Prostate gland (tissue), 2 donors: ENCODE data around the gene S100A5.
A peak's percentile ranks its signal among the peaks of the same experiment; 100 is the strongest.

ENCODE experiments used
- POLR2A ChIP-seq: fragments of 450-650 bp; IDR thresholded peaks from one replicate; pipeline ENCODE4 v1.6.1; 2016; ENCODE audit warnings: antibody characterized with exemption, mild to moderate bottlenecking
- POLR2AphosphoS5 ChIP-seq: sonication (generic); formaldehyde crosslinking; IDR thresholded peaks from one replicate; pipeline ENCODE4 v1.6.1; 2017; ENCODE audit warnings: antibody characterized with exemption
- TF ChIP-seq, protein P1 (sequence below), 4 experiments: fragments of 200-600 bp in 2 of 4; fragments of 450-650 bp in 2 of 4; sonication (generic) in 2 of 4; IDR thresholded peaks; 1 replicate in 3 of 4; 2 replicates in 1 of 4; pipeline ENCODE4 v1.5.1; 2016 to 2019; ENCODE audit warnings: antibody characterized with exemption in 4 of 4, mild to moderate bottlenecking in 2 of 4, moderate library complexity in 2 of 4

DNA sequence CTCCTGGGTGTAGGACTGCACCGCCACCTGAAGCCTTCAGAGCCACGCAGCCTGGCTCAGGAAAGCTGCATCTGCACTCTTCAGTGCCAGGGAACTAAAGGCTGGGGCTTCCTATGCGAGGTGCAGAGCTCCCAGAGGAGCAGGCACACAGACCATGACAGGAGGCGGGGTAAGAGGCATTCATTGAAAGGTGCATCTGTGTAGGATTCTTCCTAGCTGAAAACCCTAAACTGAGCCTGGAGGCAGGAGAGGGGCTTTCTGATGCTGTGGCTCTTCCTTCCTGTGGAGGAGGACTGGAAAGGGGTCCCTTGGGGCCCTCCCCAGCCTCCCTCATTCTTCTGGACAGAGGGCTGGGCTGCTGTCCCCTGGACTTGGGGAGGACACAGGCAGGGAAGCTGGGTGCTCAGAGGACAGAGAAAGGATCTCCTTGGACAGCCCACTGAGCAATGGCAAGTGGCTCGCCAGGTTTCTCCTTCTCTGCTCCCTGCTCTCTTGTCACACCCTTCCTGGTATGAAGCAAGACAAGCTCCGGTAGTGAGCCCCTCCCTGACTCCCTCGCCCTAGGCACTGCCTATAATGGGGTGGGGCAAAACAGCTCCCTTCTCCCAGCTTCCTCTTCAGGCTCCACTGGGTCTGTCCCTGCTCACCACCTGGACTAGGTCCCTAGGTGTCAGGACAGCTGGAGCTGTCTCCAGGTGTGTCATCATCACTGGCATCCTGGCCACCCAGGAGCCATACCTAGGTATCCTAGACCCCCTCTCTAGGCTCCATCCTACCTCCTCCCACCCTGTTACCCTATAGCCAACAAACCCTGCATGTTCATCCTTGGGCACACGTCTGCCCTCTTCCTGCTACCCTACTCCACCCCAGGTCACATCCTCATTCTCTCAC is 25.0 kb downstream of the S100A5 start:
- TF ChIP-seq, protein P1, sequence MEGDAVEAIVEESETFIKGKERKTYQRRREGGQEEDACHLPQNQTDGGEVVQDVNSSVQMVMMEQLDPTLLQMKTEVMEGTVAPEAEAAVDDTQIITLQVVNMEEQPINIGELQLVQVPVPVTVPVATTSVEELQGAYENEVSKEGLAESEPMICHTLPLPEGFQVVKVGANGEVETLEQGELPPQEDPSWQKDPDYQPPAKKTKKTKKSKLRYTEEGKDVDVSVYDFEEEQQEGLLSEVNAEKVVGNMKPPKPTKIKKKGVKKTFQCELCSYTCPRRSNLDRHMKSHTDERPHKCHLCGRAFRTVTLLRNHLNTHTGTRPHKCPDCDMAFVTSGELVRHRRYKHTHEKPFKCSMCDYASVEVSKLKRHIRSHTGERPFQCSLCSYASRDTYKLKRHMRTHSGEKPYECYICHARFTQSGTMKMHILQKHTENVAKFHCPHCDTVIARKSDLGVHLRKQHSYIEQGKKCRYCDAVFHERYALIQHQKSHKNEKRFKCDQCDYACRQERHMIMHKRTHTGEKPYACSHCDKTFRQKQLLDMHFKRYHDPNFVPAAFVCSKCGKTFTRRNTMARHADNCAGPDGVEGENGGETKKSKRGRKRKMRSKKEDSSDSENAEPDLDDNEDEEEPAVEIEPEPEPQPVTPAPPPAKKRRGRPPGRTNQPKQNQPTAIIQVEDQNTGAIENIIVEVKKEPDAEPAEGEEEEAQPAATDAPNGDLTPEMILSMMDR (IDR thresholded peaks at IDR 0.05), result no peak
- TF ChIP-seq POLR2A (peak; percentile 44), POLR2AphosphoS5 (peak; percentile 48)
